ENCODE measurements around the gene STRBP.

The STRBP gene

DNA sequence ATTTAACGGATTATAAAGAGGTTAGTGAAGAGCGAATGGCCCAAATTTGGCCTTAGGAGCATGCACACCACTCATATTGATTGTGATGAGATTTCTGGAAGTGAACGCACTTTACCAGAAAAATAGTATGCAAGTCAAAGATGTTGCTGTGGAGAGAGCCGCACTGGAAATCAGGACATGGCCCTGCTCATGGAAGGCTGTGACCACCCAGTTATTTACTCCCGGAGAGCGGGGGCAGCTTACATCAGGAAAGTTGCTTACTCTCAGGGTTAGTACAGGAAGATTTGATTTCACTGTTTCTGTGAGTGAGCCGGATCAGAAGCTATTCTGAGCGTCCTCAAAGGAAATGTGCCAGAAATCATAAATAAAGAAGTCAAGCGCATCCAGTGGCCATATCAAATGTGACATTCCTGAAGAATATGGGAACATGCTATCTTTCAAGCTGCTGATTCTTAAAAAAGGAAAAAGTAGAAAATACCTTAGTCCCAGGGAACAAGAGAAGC, 42.9 kb upstream of the STRBP start:
- H3K4me3 ChIP-seq (ENCODE audit: low read depth in 1 of 2, low read length in 1 of 2): no peak overlapping the region
- H3K27ac ChIP-seq: no peak overlapping the region
- H3K27me3 ChIP-seq: no peaks in the 10 kb centered on the region
- TF ChIP-seq, protein P1, sequence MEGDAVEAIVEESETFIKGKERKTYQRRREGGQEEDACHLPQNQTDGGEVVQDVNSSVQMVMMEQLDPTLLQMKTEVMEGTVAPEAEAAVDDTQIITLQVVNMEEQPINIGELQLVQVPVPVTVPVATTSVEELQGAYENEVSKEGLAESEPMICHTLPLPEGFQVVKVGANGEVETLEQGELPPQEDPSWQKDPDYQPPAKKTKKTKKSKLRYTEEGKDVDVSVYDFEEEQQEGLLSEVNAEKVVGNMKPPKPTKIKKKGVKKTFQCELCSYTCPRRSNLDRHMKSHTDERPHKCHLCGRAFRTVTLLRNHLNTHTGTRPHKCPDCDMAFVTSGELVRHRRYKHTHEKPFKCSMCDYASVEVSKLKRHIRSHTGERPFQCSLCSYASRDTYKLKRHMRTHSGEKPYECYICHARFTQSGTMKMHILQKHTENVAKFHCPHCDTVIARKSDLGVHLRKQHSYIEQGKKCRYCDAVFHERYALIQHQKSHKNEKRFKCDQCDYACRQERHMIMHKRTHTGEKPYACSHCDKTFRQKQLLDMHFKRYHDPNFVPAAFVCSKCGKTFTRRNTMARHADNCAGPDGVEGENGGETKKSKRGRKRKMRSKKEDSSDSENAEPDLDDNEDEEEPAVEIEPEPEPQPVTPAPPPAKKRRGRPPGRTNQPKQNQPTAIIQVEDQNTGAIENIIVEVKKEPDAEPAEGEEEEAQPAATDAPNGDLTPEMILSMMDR (IDR thresholded peaks at IDR 0.05): no peak
- no peaks in the 10 kb centered on the region for H3K9me3 ChIP-seq
- H3K4me1 ChIP-seq (ENCODE audit: control insufficient read depth in 1 of 2, insufficient read depth in 1 of 2, low read depth in 1 of 2, low read length in 1 of 2): no peaks in the 10 kb centered on the region
- no peaks in the 10 kb centered on the region for H3K36me3 ChIP-seq

DNA sequence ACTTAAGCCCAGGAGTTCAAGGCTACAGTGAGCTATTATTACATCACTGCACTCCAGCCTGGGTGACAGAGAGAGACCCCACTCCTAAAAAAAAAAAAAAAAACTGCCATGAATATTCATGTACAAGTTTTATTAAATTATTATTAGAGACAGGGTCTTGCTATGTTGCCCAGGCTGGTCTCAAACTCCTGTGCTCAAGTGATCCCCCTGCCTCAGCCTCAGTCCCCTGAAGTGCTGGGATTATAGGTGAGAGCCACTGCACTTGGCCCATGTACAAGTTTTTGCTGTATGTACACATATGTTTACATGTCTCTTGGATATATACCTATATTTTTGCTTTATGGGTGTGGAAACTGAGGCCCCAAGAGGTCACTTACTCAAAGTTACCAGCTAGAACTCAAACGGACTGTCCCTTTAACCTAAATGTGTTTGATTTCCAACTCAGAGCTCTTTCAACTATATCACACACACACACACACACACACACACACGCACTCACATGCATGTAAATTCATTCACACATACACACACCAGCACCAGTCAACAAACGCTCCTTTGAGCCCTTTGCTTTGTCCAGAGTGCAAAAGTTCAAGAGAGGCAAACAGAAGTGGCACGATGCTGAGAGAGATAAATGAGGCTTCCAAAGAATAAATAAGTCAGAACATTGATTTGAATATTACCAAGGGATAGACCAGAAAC, 42.3 kb upstream of the STRBP start:
- Histone ChIP-seq H3K9me3 (no peaks in the 10 kb centered on the region), H3K36me3 (no peaks in the 10 kb centered on the region), H3K27ac (no peak overlapping the region), H3K4me1 (ENCODE audit: control insufficient read depth in 1 of 2, insufficient read depth in 1 of 2, low read depth in 1 of 2, low read length in 1 of 2) (no peaks in the 10 kb centered on the region), H3K27me3 (no peaks in the 10 kb centered on the region), H3K4me3 (ENCODE audit: low read depth in 1 of 2, low read length in 1 of 2) (no peak overlapping the region)
- TF ChIP-seq, protein P1 (IDR thresholded peaks at IDR 0.05): no peak

DNA sequence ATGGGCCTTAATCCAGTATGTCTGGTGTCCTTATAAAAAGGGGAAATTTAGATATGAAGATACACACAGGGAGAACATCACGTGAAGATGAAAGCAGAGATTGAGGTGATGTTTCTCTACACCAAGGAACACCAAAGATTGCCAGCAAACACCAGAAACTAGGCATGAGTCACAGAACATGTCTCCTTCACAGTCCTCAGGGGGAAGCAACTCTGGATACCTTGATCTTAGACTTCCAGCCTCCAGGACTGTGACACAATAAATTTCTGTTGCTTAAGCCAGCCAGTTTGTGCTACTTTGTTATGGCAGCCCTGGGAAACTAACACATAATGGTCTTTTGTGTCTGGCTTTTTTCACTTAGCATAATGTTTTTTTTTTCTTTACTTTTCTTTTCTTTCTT, 41.2 kb upstream of the STRBP start:
- TF ChIP-seq, protein P1 (IDR thresholded peaks at IDR 0.05): no peak
- Histone ChIP-seq H3K4me1 (ENCODE audit: control insufficient read depth in 1 of 2, insufficient read depth in 1 of 2, low read depth in 1 of 2, low read length in 1 of 2) (no peaks in the 10 kb centered on the region), H3K4me3 (ENCODE audit: low read depth in 1 of 2, low read length in 1 of 2) (no peak overlapping the region), H3K9me3 (no peaks in the 10 kb centered on the region), H3K27ac (no peak overlapping the region), H3K27me3 (no peaks in the 10 kb centered on the region), H3K36me3 (no peaks in the 10 kb centered on the region)

DNA sequence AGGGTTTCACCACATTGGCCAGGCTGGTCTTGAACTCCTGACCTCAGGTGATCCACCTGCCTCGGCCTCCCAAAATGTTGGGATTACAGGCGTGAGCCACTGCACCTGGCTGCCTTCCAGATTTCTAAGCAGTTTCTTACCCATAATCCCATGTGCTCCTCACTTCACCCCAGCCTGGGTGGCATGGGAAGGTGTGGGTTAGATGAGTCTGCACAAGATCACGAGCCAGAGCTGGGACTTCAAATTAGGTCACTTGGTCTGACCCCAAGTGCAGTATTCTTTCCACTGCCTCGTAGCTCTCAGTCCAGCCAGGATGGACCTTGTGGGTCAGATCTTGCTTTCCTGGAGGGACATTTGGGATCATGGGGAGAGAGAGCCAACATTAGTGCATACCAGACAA, 37.5 kb upstream of the STRBP start:
- no peaks in the 10 kb centered on the region for H3K9me3 ChIP-seq
- H3K4me3 ChIP-seq (ENCODE audit: low read depth in 1 of 2, low read length in 1 of 2): no peak overlapping the region
- no peak overlapping the region for H3K27ac ChIP-seq
- H3K27me3 ChIP-seq: no peaks in the 10 kb centered on the region
- TF ChIP-seq, protein P1 (IDR thresholded peaks at IDR 0.05): no peak
- H3K36me3 ChIP-seq: no peaks in the 10 kb centered on the region
- no peaks in the 10 kb centered on the region for H3K4me1 ChIP-seq (ENCODE audit: control insufficient read depth in 1 of 2, insufficient read depth in 1 of 2, low read depth in 1 of 2, low read length in 1 of 2)

DNA sequence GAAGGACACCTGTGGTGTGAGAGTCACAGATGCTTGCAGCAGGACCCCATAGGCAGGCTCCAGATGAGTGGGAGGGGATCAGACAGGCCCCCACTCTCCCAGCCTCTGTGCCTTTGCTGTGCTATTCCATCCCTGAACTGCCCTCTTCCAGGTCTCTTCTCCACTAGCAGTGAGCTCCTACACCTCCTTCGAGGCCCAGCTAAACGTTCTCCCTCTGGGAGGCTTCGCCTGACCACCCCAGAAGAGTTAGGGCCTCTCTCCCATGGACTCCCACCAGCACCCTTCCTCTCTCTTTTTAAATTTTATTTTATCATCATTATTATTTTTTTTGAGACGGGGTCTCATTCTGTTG, 35.9 kb upstream of the STRBP start:
- no peaks in the 10 kb centered on the region for H3K9me3 ChIP-seq
- no peaks in the 10 kb centered on the region for H3K4me1 ChIP-seq (ENCODE audit: control insufficient read depth in 1 of 2, insufficient read depth in 1 of 2, low read depth in 1 of 2, low read length in 1 of 2)
- TF ChIP-seq, protein P1 (IDR thresholded peaks at IDR 0.05): no peak
- H3K27ac ChIP-seq: no peak overlapping the region
- no peaks in the 10 kb centered on the region for H3K27me3 ChIP-seq
- H3K4me3 ChIP-seq (ENCODE audit: low read depth in 1 of 2, low read length in 1 of 2): no peak overlapping the region
- H3K36me3 ChIP-seq: no peaks in the 10 kb centered on the region

Measured in neutrophil (primary cell).